SK-N-SH (cell line): Measurements from ENCODE around the gene HS6ST3. TPM values are rescaled to one million over a fixed set of nuclear protein-coding genes. Genes with fewer than 3 reads are reported as not detected.
"Not testable (repeated sequence)": the region's sequence is repeated elsewhere in the genome, so short reads cannot be mapped to it uniquely, and the experiment has no call there.

ENCODE experiments used
- CTCF ChIA-PET: fragments of 300-600, 350-600 bp; formaldehyde crosslinking; extraction: SDS; loops from one replicate; lab custom pipeline; 2021; lab: Yijun Ruan, JAX
- POLR2A ChIA-PET: fragments of 350-600 bp; sonication (Branson Sonifier 250); formaldehyde crosslinking; extraction: SDS; loops from one replicate; lab custom pipeline; 2020; ENCODE audit warnings: antibody characterized with exemption, inconsistent platforms; lab: Yijun Ruan, JAX
- DNase-seq: peaks from one replicate; pipeline ENCODE4 v3.0.0; 2012
- H2AFZ ChIP-seq: fragments of 200-600 bp; sonication (generic); 2 replicates; pipeline ENCODE4 v1.8.1; 2016; ENCODE audit warnings: antibody characterized with exemption, mild to moderate bottlenecking, low read depth
- H3F3A ChIP-seq: fragments of 200-600 bp; sonication (generic); replicated peaks from 2 replicates; pipeline ENCODE3; 2016; ENCODE audit warnings: antibody characterized with exemption, mild to moderate bottlenecking; ENCODE audit not compliant: insufficient read depth
- H3K27ac ChIP-seq, 2 experiments: fragments of 200-500 bp in 1 of 2; fragments of 200-600 bp in 1 of 2; sonication (Bioruptor generic) in 1 of 2; sonication (generic), shearing (Covaris generic) in 1 of 2; 2 replicates each; pipeline versions ENCODE4 v1.5.1 to v1.6.1; 2014 to 2016; ENCODE audit warnings: low read depth in 2 of 2, inconsistent platforms in 1 of 2, low read length in 1 of 2, mild to moderate bottlenecking in 1 of 2, mixed read lengths in 1 of 2
- H3K27me3 ChIP-seq: fragments of 200-600 bp; sonication (generic), shearing (Covaris generic); 2 replicates; pipeline ENCODE4 v1.6.1; 2016; ENCODE audit warnings: mixed run types; ENCODE audit not compliant: insufficient read depth
- H3K36me3 ChIP-seq, 2 experiments: fragments of 200-500 bp in 1 of 2; fragments of 200-600 bp in 1 of 2; sonication (Bioruptor generic) in 1 of 2; sonication (generic) in 1 of 2; replicated peaks in 1 of 2; 2 replicates each; pipeline versions ENCODE3 to v1.5.1; 2014 to 2016; ENCODE audit warnings: low read length in 1 of 2, mild to moderate bottlenecking in 1 of 2; ENCODE audit not compliant: insufficient read depth in 2 of 2, control insufficient read depth in 1 of 2
- H3K4me1 ChIP-seq, 2 experiments: fragments of 200-500 bp in 1 of 2; fragments of 200-600 bp in 1 of 2; sonication (Bioruptor generic) in 1 of 2; sonication (generic), shearing (Covaris generic) in 1 of 2; 2 replicates each; pipeline versions ENCODE4 v1.5.1 to v1.6.1; 2014 to 2016; ENCODE audit warnings: low read depth in 1 of 2, low read length in 1 of 2, mixed run types in 1 of 2; ENCODE audit not compliant: insufficient read depth in 2 of 2, control insufficient read depth in 1 of 2
- H3K4me2 ChIP-seq: fragments of 200-600 bp; sonication (generic), shearing (Covaris generic); 2 replicates; pipeline ENCODE4 v1.6.1; 2017; ENCODE audit warnings: mixed run types
- H3K4me3 ChIP-seq, 2 experiments: fragments of 200-500 bp in 1 of 2; fragments of 200-600 bp in 1 of 2; sonication (Bioruptor generic) in 1 of 2; sonication (generic), shearing (Covaris generic) in 1 of 2; 2 replicates each; pipeline versions ENCODE4 v1.5.1 to v1.8.1; 2014 to 2016; ENCODE audit warnings: low read depth in 2 of 2, inconsistent platforms in 1 of 2, low read length in 1 of 2, mild to moderate bottlenecking in 1 of 2, mixed read lengths in 1 of 2, moderate library complexity in 1 of 2
- H3K79me2 ChIP-seq: fragments of 200-600 bp; sonication (generic); 2 replicates; pipeline ENCODE4 v1.8.1; 2017; ENCODE audit warnings: mild to moderate bottlenecking; ENCODE audit not compliant: insufficient read depth
- H3K9ac ChIP-seq: fragments of 200-600 bp; sonication (generic); 2 replicates; pipeline ENCODE4 v1.6.1; 2017; ENCODE audit warnings: mixed run types
- H3K9me2 ChIP-seq: fragments of 200-600 bp; sonication (generic); 2 replicates; pipeline ENCODE4 v1.6.1; 2017; ENCODE audit warnings: mixed run types
- H3K9me3 ChIP-seq: fragments of 200-600 bp; sonication (generic); 2 replicates; pipeline ENCODE4 v1.6.1; 2017; ENCODE audit warnings: mixed run types, mild to moderate bottlenecking, moderate library complexity
- H4K20me1 ChIP-seq: fragments of 200-600 bp; sonication (generic); 2 replicates; pipeline ENCODE4 v1.6.1; 2017; ENCODE audit warnings: mild to moderate bottlenecking, mixed run types; ENCODE audit not compliant: insufficient read depth
- CHD2 ChIP-seq: fragments of 150-350 bp; IDR thresholded peaks from 2 replicates; pipeline ENCODE4 v1.6.1; 2018; ENCODE audit warnings: low read length; ENCODE audit not compliant: partially characterized antibody
- ELF1 ChIP-seq: IDR thresholded peaks from 2 replicates; pipeline ENCODE4 v1.4.0; 2012
- EP300 ChIP-seq, 2 experiments: IDR thresholded peaks; 2 replicates each; pipeline versions ENCODE4 v1.4.0 to v1.6.1; 2012; ENCODE audit warnings: borderline replicate concordance in 1 of 2, low read depth in 1 of 2, low read length in 1 of 2
- EZH2phosphoT487 ChIP-seq: fragments of 200-600 bp; sonication (generic); IDR thresholded peaks from 2 replicates; pipeline ENCODE4 v1.6.1; 2017; ENCODE audit warnings: low read depth, mixed run types, mild to moderate bottlenecking, antibody characterized with exemption, moderate library complexity, borderline replicate concordance
- FOXM1 ChIP-seq: IDR thresholded peaks from 2 replicates; pipeline ENCODE4 v1.4.0; 2012; ENCODE audit warnings: low read depth, mild to moderate bottlenecking
- JUND ChIP-seq: IDR thresholded peaks from 2 replicates; pipeline ENCODE4 v1.4.0; 2012
- NFIC ChIP-seq: IDR thresholded peaks from 2 replicates; pipeline ENCODE4 v1.4.0; 2012; ENCODE audit warnings: borderline replicate concordance
- RCOR1 ChIP-seq: fragments of 150-350 bp; IDR thresholded peaks from 2 replicates; pipeline ENCODE4 v1.6.1; 2017; ENCODE audit warnings: antibody characterized with exemption, low read length
- REST ChIP-seq: IDR thresholded peaks from 2 replicates; pipeline ENCODE4 v1.6.1; 2012; ENCODE audit warnings: mild to moderate bottlenecking, low read depth, low read length, moderate library complexity
- RXRA ChIP-seq: IDR thresholded peaks from 2 replicates; pipeline ENCODE4 v1.4.0; 2012; ENCODE audit warnings: low read depth, mild to moderate bottlenecking, borderline replicate concordance
- SIN3A ChIP-seq: IDR thresholded peaks from 2 replicates; pipeline ENCODE4 v1.6.1; 2012; ENCODE audit warnings: low read depth, mild to moderate bottlenecking, low read length, moderate library complexity, borderline replicate concordance
- SMC3 ChIP-seq: IDR thresholded peaks from 2 replicates; pipeline ENCODE4 v1.6.1; 2012; ENCODE audit warnings: low read depth, low read length, improper control_type of control experiment
- TAF1 ChIP-seq: IDR thresholded peaks from 2 replicates; pipeline ENCODE4 v1.6.1; 2012; ENCODE audit warnings: low read depth, mild to moderate bottlenecking, low read length, moderate library complexity, borderline replicate concordance
- TCF12 ChIP-seq: IDR thresholded peaks from 2 replicates; pipeline ENCODE4 v1.4.0; 2012
- USF2 ChIP-seq: fragments of 150-350 bp; IDR thresholded peaks from 2 replicates; pipeline ENCODE4 v1.6.1; 2017; ENCODE audit warnings: antibody characterized with exemption, low read length, low read depth, borderline replicate concordance
- ZBTB33 ChIP-seq: IDR thresholded peaks from 2 replicates; pipeline ENCODE4 v1.4.0; 2012; ENCODE audit warnings: low read depth, borderline replicate concordance
- WGBS: methylation state at CpG from one replicate; pipeline ENCODE4 v1.1.6; 2017; ENCODE audit warnings: low lambda C conversion rate; 5-methylcytosine and 5-hydroxymethylcytosine counted together
- polyA plus RNA-seq, 3 experiments: library from polyadenylated mRNA; depleted of rRNA; stranded (reverse); fragments of >200 nt; gene quantifications; 2 replicates each; pipeline ENCODE4 v1.2.3, GENCODE V29; 2012
- TF ChIP-seq, protein P1 (sequence below): IDR thresholded peaks from 2 replicates; pipeline ENCODE4 v1.4.0; 2012; ENCODE audit warnings: low read depth
- TF ChIP-seq, protein P2 (sequence below): fragments of 150-350 bp; IDR thresholded peaks from 2 replicates; pipeline ENCODE4 v1.6.1; 2016; ENCODE audit warnings: mild to moderate bottlenecking, low read depth, low read length

The HS6ST3 gene
- polyA plus RNA-seq, 1 of the 3 experiments (the other 2 are of a cell fraction) = under 0.01 TPM

- TF ChIP-seq USF2 = no peak
- TF ChIP-seq NFIC = no peak
- no peak for TF ChIP-seq RXRA
- TF ChIP-seq, protein P1, sequence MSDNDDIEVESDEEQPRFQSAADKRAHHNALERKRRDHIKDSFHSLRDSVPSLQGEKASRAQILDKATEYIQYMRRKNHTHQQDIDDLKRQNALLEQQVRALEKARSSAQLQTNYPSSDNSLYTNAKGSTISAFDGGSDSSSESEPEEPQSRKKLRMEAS = no peak
- no peak for TF ChIP-seq ZBTB33
- no peak for TF ChIP-seq TAF1
- no peak for TF ChIP-seq RCOR1
- TF ChIP-seq EP300 (IDR thresholded peaks at IDR 0.05; ENCODE audit: borderline replicate concordance in 1 of 2, low read depth in 1 of 2, low read length in 1 of 2) = no peak
- no peak for TF ChIP-seq JUND
- no peak for TF ChIP-seq SMC3
Observed at GRCh38 chr13:96772426-96772825, 682.5 kb downstream of the HS6ST3 start (continued).

- H2AFZ ChIP-seq, H3K36me3 ChIP-seq, CTCF ChIA-PET, H3K9me3 ChIP-seq, H3K27ac ChIP-seq, H4K20me1 ChIP-seq, H3K9me2 ChIP-seq, H3F3A ChIP-seq, POLR2A ChIA-PET, H3K79me2 ChIP-seq, H3K4me2 ChIP-seq, H3K4me3 ChIP-seq, H3K9ac ChIP-seq, H3K27me3 ChIP-seq, DNase-seq, H3K4me1 ChIP-seq: not testable (repeated sequence)
- WGBS = 85% methylated on average over 3 of the region's 3 CpGs
Observed at GRCh38 chr13:96778302-96778701, 688.4 kb downstream of the HS6ST3 start.

- H3K27me3 ChIP-seq = no peaks in the 10 kb centered on the region
- H3K9ac ChIP-seq = no peak overlapping the region
- no peaks in the 10 kb centered on the region for H4K20me1 ChIP-seq
- ChIA-PET CTCF (interaction anchor here (1.4 kb wide), 2 partner anchors 10 to 38 kb away, joined by 4 to 5 read pairs; no protein-coding TSS in a partner anchor), POLR2A (no interaction called here)
- no peaks in the 10 kb centered on the region for H3K4me1 ChIP-seq
- no peak for DNase-seq
- no peaks in the 10 kb centered on the region for H3K9me3 ChIP-seq
- H3K79me2 ChIP-seq = no peaks in the 10 kb centered on the region
- no peaks in the 10 kb centered on the region for H3K36me3 ChIP-seq
- H3K4me2 ChIP-seq = no peak overlapping the region
- no peak overlapping the region for H3K4me3 ChIP-seq
- no peaks in the 10 kb centered on the region for H3K9me2 ChIP-seq
- no peak overlapping the region for H2AFZ ChIP-seq
- H3F3A ChIP-seq = no peaks in the 10 kb centered on the region
- no peak overlapping the region for H3K27ac ChIP-seq
- TF ChIP-seq ELF1 (no peak), SIN3A (no peak), TCF12 (no peak), CHD2 (no peak), EZH2phosphoT487 (no peak), FOXM1 (no peak), REST (no peak)
- TF ChIP-seq, protein P2, sequence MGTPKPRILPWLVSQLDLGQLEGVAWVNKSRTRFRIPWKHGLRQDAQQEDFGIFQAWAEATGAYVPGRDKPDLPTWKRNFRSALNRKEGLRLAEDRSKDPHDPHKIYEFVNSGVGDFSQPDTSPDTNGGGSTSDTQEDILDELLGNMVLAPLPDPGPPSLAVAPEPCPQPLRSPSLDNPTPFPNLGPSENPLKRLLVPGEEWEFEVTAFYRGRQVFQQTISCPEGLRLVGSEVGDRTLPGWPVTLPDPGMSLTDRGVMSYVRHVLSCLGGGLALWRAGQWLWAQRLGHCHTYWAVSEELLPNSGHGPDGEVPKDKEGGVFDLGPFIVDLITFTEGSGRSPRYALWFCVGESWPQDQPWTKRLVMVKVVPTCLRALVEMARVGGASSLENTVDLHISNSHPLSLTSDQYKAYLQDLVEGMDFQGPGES = no peak
- TF ChIP-seq, protein P1 = no peak
Observed at GRCh38 chr13:96779691-96780090, 689.8 kb downstream of the HS6ST3 start.
